Measurements from ENCODE around the gene ADGRA1. TPM values are rescaled to one million over a fixed set of nuclear protein-coding genes. Genes with fewer than 3 reads are reported as not detected.

ADGRA1 gene
- total and polyA plus RNA-seq, 4 experiments from 2014 or later: not detected

DNA sequence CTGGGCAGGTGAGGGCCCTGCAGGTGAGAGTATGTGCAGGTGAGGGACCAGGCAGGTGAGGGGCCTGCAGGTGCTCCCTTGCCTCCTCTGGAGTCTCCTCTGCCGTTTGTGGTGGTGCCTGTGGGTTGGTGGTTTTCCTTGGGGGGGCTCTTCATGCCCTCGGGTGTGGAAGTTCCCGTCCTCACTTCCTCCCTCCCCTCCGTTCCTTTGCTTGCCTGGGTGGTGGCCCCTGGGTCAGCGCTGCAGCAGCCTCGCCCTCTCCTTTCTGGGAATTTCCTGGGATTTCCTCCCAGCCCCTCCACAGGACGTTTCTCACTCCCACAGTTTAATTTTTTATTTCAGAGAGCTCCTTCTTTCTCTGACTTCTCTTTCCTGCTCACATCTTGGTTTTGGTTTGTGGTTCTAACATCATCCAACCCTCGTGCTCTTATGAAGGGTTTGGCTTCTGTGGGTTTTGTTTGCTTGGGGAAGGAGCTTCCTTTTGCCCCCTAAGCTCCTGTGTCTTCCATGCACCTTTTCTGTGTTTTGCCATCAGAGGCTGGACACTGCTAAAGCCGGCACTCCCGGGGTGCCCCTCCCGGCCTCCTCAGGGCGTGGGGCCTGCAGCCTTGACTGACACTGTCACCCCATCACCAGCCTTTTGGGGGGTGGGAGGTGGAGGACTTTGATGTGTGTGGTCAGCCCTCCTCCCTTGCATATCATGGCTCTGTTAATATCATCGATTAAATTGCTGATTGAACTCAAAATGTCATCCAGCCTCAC is 29.2 kb upstream of the ADGRA1 start:
- Histone ChIP-seq H3K36me3 (ENCODE audit: insufficient read depth, low read length) (no peaks in the 10 kb centered on the region), H3K4me1 (ENCODE audit: insufficient read depth, low read length) (peaks cover 9% of the 10 kb centered on the region), H3K9me3 (ENCODE audit: control insufficient read depth in 1 of 2, low read length in 2 of 2) (no peaks in the 10 kb centered on the region), H3K4me3 (ENCODE audit: low read length in 2 of 2) (no peak overlapping the region), H3K27me3 (ENCODE audit: insufficient read depth, low read length) (no peaks in the 10 kb centered on the region), H3K27ac (ENCODE audit: low read depth, low read length) (no peak overlapping the region)
- POLR2A ChIA-PET (ENCODE audit: partially characterized antibody): no interaction called here
- Mint-ChIP-seq H3K4me1 (peaks cover 8 to 16% (median 9%) of the 10 kb centered on the region in 4 donors), H3K27me3 (peaks cover 0 to 4% of the 10 kb centered on the region in 2 donors), H3K4me3 (peak overlapping the region in 5 of 8 donors; percentile 41 to 66 (median 54)), H3K36me3 (no peaks in the 10 kb centered on the region), H3K27ac (no peak overlapping the region), H3K9me3 (no peaks in the 10 kb centered on the region)
- intact Hi-C loops (cut with micrococcal nuclease): no loop called here
- no peak for DNase-seq
- CTCF ChIA-PET (ENCODE audit: partially characterized antibody): no interaction called here

DNA sequence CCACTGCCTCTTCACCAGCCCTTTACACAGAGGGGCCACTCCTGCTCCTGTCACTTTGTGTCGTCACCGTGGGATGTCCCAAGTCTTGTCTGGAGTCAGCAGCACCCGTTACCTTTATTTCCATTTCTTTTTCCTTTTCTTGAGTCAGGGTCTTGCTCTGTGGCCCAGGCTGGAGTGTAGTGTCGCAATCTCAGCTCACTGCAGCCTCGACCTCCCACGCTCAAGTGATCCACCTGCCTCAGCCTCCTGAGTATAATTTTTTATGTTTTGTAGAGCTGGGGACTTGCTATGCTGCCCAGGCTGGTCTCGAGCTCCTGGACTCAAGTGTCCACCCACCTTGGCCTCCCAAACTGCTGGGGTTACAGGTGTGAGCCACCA is 28.6 kb upstream of the ADGRA1 start:
- intact Hi-C loops (cut with micrococcal nuclease): no loop called here
- Histone ChIP-seq H3K4me1 (ENCODE audit: insufficient read depth, low read length) (peaks cover 9% of the 10 kb centered on the region), H3K9me3 (ENCODE audit: control insufficient read depth in 1 of 2, low read length in 2 of 2) (no peaks in the 10 kb centered on the region), H3K27me3 (ENCODE audit: insufficient read depth, low read length) (no peaks in the 10 kb centered on the region), H3K27ac (ENCODE audit: low read depth, low read length) (no peak overlapping the region), H3K36me3 (ENCODE audit: insufficient read depth, low read length) (no peaks in the 10 kb centered on the region), H3K4me3 (ENCODE audit: low read length in 2 of 2) (no peak overlapping the region)
- no peaks in the 10 kb centered on the region for H3K9me3 Mint-ChIP-seq
- H3K36me3 Mint-ChIP-seq: no peaks in the 10 kb centered on the region
- H3K27ac Mint-ChIP-seq: no peak overlapping the region
- H3K4me3 Mint-ChIP-seq: peak overlapping the region in 3 of 8 donors; percentile 41 to 59 (median 42)
- ChIA-PET POLR2A (ENCODE audit: partially characterized antibody) (no interaction called here), CTCF (ENCODE audit: partially characterized antibody) (no interaction called here)
- DNase-seq: no peak
- H3K4me1 Mint-ChIP-seq: peaks cover 8 to 16% (median 9%) of the 10 kb centered on the region in 4 donors
- H3K27me3 Mint-ChIP-seq: peaks cover 0 to 4% of the 10 kb centered on the region in 2 donors

DNA sequence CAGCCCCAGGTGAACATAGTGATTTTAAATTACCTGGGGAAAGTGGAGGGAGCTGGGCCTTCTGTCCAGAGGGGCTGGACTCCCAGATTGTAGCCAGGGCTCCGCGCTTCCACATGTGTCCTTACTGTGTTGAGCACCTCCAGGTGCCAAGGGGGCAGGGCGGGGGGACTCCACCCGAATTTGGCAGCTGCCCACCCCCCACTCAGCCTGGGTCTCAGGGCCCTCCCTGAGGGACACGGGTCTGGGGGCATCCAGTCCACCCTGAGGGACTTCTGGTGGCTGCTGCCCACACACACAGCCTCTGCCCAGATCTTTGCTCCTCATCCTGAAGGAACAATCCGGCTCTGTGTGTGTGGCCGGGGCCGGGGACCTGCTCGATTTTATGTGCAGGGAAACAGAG is 28.2 kb upstream of the ADGRA1 start:
- H3K9me3 ChIP-seq (ENCODE audit: control insufficient read depth in 1 of 2, low read length in 2 of 2): no peaks in the 10 kb centered on the region
- Mint-ChIP-seq H3K27ac (no peak overlapping the region), H3K4me1 (peaks cover 8 to 16% (median 9%) of the 10 kb centered on the region in 4 donors), H3K36me3 (no peaks in the 10 kb centered on the region), H3K9me3 (no peaks in the 10 kb centered on the region), H3K4me3 (no peak overlapping the region), H3K27me3 (peaks cover 0 to 4% of the 10 kb centered on the region in 2 donors)
- peaks cover 9% of the 10 kb centered on the region for H3K4me1 ChIP-seq (ENCODE audit: insufficient read depth, low read length)
- intact Hi-C loops (cut with micrococcal nuclease): no loop called here
- CTCF ChIA-PET (ENCODE audit: partially characterized antibody): no interaction called here
- no peaks in the 10 kb centered on the region for H3K36me3 ChIP-seq (ENCODE audit: insufficient read depth, low read length)
- no peak overlapping the region for H3K4me3 ChIP-seq (ENCODE audit: low read length in 2 of 2)
- no peak for DNase-seq
- no peak overlapping the region for H3K27ac ChIP-seq (ENCODE audit: low read depth, low read length)
- H3K27me3 ChIP-seq (ENCODE audit: insufficient read depth, low read length): no peaks in the 10 kb centered on the region
- POLR2A ChIA-PET (ENCODE audit: partially characterized antibody): no interaction called here

DNA sequence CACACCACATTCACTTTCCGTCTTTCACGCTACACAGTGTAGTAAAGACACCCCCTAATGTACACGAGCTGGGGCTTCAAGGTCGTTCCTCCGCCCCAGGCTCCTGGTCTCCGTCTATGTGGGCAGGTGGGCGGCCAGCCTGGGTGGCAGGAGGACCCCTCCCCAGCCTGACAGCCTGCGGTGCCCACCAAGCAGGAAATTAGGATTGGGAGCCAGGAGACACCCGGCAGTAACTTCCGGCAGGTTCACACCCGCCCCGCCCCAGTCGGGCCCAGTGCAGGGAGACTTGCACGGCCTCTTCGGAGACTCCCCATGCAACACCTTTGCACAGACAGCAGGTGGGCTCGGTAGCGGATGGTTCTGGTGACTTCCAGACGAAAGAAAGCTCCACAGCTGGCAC is 27.7 kb upstream of the ADGRA1 start:
- Mint-ChIP-seq H3K36me3 (no peaks in the 10 kb centered on the region), H3K27me3 (peaks cover 0 to 4% of the 10 kb centered on the region in 2 donors), H3K9me3 (no peaks in the 10 kb centered on the region), H3K27ac (no peak overlapping the region), H3K4me1 (peaks cover 8 to 16% (median 9%) of the 10 kb centered on the region in 4 donors), H3K4me3 (no peak overlapping the region)
- Histone ChIP-seq H3K27me3 (ENCODE audit: insufficient read depth, low read length) (no peaks in the 10 kb centered on the region), H3K4me3 (ENCODE audit: low read length in 2 of 2) (no peak overlapping the region), H3K4me1 (ENCODE audit: insufficient read depth, low read length) (peaks cover 9% of the 10 kb centered on the region), H3K9me3 (ENCODE audit: control insufficient read depth in 1 of 2, low read length in 2 of 2) (no peaks in the 10 kb centered on the region), H3K27ac (ENCODE audit: low read depth, low read length) (no peak overlapping the region), H3K36me3 (ENCODE audit: insufficient read depth, low read length) (no peaks in the 10 kb centered on the region)
- intact Hi-C loops (cut with micrococcal nuclease): no loop called here
- ChIA-PET POLR2A (ENCODE audit: partially characterized antibody) (no interaction called here), CTCF (ENCODE audit: partially characterized antibody) (no interaction called here)
- no peak for DNase-seq

DNA sequence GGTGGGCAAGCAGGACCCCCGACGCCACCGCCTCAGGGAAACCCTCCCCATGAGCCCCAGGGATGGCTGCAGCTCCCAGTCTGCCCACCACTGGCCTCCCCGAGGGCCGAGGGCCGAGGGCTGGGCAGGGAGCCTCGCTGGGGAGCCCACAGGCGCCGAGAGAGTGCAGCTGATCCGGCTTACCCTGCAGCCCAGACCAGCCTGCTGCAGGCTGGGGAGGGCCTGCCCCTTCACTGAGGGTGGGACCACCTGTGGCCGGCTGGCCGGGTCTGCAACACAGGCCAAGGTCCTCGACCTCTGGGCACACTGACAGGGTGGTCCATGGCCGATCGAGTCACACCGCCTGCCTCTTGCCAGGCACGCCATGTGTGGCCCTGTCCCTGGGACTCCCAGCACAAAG is 27.3 kb upstream of the ADGRA1 start:
- ChIA-PET CTCF (ENCODE audit: partially characterized antibody) (no interaction called here), POLR2A (ENCODE audit: partially characterized antibody) (no interaction called here)
- H3K4me1 Mint-ChIP-seq: peaks cover 8 to 16% (median 9%) of the 10 kb centered on the region in 4 donors
- no peaks in the 10 kb centered on the region for H3K9me3 Mint-ChIP-seq
- DNase-seq: no peak
- no peaks in the 10 kb centered on the region for H3K27me3 ChIP-seq (ENCODE audit: insufficient read depth, low read length)
- H3K36me3 ChIP-seq (ENCODE audit: insufficient read depth, low read length): no peaks in the 10 kb centered on the region
- H3K27me3 Mint-ChIP-seq: peaks cover 0 to 4% of the 10 kb centered on the region in 2 donors
- H3K9me3 ChIP-seq (ENCODE audit: control insufficient read depth in 1 of 2, low read length in 2 of 2): no peaks in the 10 kb centered on the region
- intact Hi-C loops (cut with micrococcal nuclease): no loop called here
- no peaks in the 10 kb centered on the region for H3K36me3 Mint-ChIP-seq
- H3K27ac ChIP-seq (ENCODE audit: low read depth, low read length): no peak overlapping the region
- no peak overlapping the region for H3K4me3 ChIP-seq (ENCODE audit: low read length in 2 of 2)
- peaks cover 9% of the 10 kb centered on the region for H3K4me1 ChIP-seq (ENCODE audit: insufficient read depth, low read length)
- H3K27ac Mint-ChIP-seq: no peak overlapping the region
- no peak overlapping the region for H3K4me3 Mint-ChIP-seq

DNA sequence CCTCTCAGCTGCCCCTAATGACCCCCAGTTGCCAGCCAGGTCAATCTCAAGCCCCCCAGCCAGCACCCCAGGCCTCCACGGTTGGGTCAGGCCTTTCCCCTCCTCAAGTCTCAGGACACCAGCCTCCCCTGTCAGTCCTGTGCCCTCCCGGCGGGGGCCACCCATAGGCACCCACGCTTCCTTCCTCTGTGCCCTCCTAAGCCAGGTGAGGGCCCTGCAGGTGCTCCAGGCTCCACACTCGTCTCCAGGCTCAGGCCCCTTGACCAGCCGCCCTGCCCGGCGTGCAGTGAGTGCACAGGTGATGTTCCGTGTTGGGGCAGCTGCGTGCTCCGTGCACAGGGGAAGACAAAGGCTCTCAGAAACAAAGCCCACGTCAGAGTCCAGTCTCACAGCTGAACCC is 26.8 kb upstream of the ADGRA1 start:
- POLR2A ChIA-PET (ENCODE audit: partially characterized antibody): no interaction called here
- Mint-ChIP-seq H3K4me3 (no peak overlapping the region), H3K27ac (no peak overlapping the region), H3K4me1 (peaks cover 8 to 16% (median 9%) of the 10 kb centered on the region in 4 donors), H3K9me3 (no peaks in the 10 kb centered on the region), H3K36me3 (no peaks in the 10 kb centered on the region), H3K27me3 (peaks cover 0 to 4% of the 10 kb centered on the region in 2 donors)
- CTCF ChIA-PET (ENCODE audit: partially characterized antibody): no interaction called here
- intact Hi-C loops (cut with micrococcal nuclease): no loop called here
- no peak for DNase-seq
- Histone ChIP-seq H3K4me1 (ENCODE audit: insufficient read depth, low read length) (peaks cover 9% of the 10 kb centered on the region), H3K27me3 (ENCODE audit: insufficient read depth, low read length) (no peaks in the 10 kb centered on the region), H3K4me3 (ENCODE audit: low read length in 2 of 2) (no peak overlapping the region), H3K27ac (ENCODE audit: low read depth, low read length) (no peak overlapping the region), H3K36me3 (ENCODE audit: insufficient read depth, low read length) (no peaks in the 10 kb centered on the region), H3K9me3 (ENCODE audit: control insufficient read depth in 1 of 2, low read length in 2 of 2) (no peaks in the 10 kb centered on the region)

DNA sequence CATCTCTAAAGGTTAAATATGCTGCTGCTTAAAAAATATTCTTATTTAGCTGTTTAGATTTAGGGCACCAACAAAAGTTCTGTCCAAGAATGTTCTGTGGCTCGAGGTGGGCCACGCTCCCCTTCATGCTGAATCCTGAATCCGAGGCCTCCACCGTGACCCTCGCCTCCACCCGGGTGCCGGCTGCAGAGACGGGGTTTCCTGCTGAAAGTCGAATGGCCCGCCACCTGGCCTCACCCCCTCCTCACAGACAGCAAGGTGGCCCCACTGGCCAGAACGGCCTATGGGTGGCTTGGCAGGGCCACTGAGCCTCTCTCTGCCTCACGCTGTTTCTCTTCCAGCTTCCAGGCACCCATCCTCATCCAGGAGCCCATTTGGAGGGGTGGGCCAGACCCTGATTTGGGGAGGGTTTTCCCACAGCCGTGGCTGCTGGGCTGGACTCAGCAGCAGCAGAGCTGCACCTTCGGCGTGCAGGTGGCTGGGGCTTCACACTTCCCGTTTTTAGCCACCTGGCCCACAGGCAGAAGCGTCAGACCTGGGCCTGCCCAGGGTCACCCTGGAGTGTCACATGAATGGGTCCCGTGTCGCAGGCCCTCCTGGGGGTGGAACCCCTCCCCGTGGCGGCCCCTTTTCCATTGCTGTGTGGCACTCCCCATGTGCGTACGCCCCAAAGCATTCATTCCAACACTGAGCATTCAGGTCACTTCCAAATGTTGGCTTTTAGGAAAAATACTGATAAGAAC is 26.3 kb upstream of the ADGRA1 start:
- H3K27ac ChIP-seq (ENCODE audit: low read depth, low read length): no peak overlapping the region

More for the DNA sequence above, 26.3 kb upstream of the ADGRA1 start:
- H3K36me3 Mint-ChIP-seq: no peaks in the 10 kb centered on the region
- DNase-seq: no peak
- no peak overlapping the region for H3K4me3 Mint-ChIP-seq
- no peaks in the 10 kb centered on the region for H3K9me3 ChIP-seq (ENCODE audit: control insufficient read depth in 1 of 2, low read length in 2 of 2)
- H3K4me1 ChIP-seq (ENCODE audit: insufficient read depth, low read length): peaks cover 9% of the 10 kb centered on the region
- CTCF ChIA-PET (ENCODE audit: partially characterized antibody): no interaction called here
- POLR2A ChIA-PET (ENCODE audit: partially characterized antibody): no interaction called here
- H3K9me3 Mint-ChIP-seq: no peaks in the 10 kb centered on the region
- H3K27ac Mint-ChIP-seq: no peak overlapping the region
- H3K36me3 ChIP-seq (ENCODE audit: insufficient read depth, low read length): no peaks in the 10 kb centered on the region
- no peak overlapping the region for H3K4me3 ChIP-seq (ENCODE audit: low read length in 2 of 2)
- peaks cover 8 to 16% (median 9%) of the 10 kb centered on the region in 4 donors for H3K4me1 Mint-ChIP-seq
- intact Hi-C loops (cut with micrococcal nuclease): no loop called here
- H3K27me3 ChIP-seq (ENCODE audit: insufficient read depth, low read length): no peaks in the 10 kb centered on the region
- H3K27me3 Mint-ChIP-seq: peaks cover 0 to 4% of the 10 kb centered on the region in 2 donors

All from CD4-positive, alpha-beta memory T cell (primary cell).